Activated naive CD4-positive, alpha-beta T cell treated with anti-CD3 and anti-CD28 coated beads for 36 hours (primary cell): Measurements from ENCODE around the gene NOXO1. TPM values are rescaled to one million over a fixed set of nuclear protein-coding genes. Genes with fewer than 3 reads are reported as not detected.

Experiments used
- CTCF ChIA-PET: fragments of 350-600 bp; sonication (Branson Sonifier 250); formaldehyde crosslinking; loops from one replicate; lab custom pipeline; 2021; ENCODE audit warnings: antibody characterized with exemption; lab: Charles Lee
- DNase-seq: peaks from one replicate; pipeline ENCODE4 v3.0.0-alpha.2; 2020
- H3K27ac Mint-ChIP-seq: one replicate; pipeline ENCODE4 v1.8.0; 2021; ENCODE audit warnings: mild to moderate bottlenecking, mixed read lengths
- H3K27me3 Mint-ChIP-seq: one replicate; pipeline ENCODE4 v1.8.0; 2021; ENCODE audit warnings: low read depth, mixed read lengths
- H3K36me3 Mint-ChIP-seq: one replicate; pipeline ENCODE4 v1.8.0; 2021; ENCODE audit warnings: low read depth, mixed read lengths
- H3K4me1 Mint-ChIP-seq: one replicate; pipeline ENCODE4 v1.8.0; 2021; ENCODE audit warnings: low read depth, mixed read lengths
- H3K4me3 Mint-ChIP-seq: one replicate; pipeline ENCODE4 v1.8.0; 2021; ENCODE audit warnings: mild to moderate bottlenecking, moderate library complexity, mixed read lengths
- H3K9me3 Mint-ChIP-seq: one replicate; pipeline ENCODE4 v1.8.0; 2021; ENCODE audit warnings: mixed read lengths
- intact Hi-C: fragments of 100-400 bp; cut with micrococcal nuclease; formaldehyde crosslinking; loops from one replicate; pipeline ENCODE4 v1.15.1; 2023
- total RNA-seq, 2 experiments: library from RNA; stranded (reverse); gene quantifications; one replicate each; pipeline ENCODE4 v1.2.3, GENCODE V29; 2021

The NOXO1 gene
- total RNA-seq, 2 experiments from 2014 or later = not detected

DNA sequence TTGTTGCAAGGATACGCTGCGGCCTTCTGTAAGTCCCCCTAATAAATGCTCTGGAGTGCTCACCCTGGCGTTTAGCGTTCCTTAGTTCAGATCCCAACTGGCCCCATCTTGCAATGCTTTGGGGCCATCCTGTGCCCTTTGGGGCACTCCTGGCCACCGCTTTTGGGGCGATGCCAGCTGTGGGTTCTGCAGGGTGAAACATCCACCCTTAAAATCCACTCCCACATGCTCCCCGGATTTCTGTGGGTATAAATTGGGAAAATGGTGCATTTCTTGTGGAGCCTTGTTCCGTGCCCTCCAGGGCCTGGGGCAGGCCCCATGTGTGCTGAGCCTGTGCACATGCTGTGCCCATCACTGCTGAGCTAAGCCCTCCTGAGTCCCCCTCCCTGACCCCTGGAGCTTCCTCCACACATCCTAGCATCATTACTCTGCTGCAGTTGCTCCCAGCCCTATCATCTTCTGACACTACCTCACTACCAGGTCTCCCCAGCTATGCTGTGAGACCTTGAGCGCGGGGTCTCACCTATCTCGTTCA lies 44.3 kb downstream of the NOXO1 start:
- Mint-ChIP-seq H3K36me3 (peaks cover 4% of the 10 kb centered on the region), H3K9me3 (no peaks in the 10 kb centered on the region), H3K27me3 (no peaks in the 10 kb centered on the region), H3K4me1 (peaks cover 8% of the 10 kb centered on the region), H3K27ac (no peak overlapping the region), H3K4me3 (no peak overlapping the region)
- CTCF ChIA-PET = interaction anchor here (1.1 kb wide), 1 partner anchor 9 kb away, joined by 6 read pairs; no protein-coding TSS in a partner anchor
- intact Hi-C loops = no loop called here
- DNase-seq = no peak

DNA sequence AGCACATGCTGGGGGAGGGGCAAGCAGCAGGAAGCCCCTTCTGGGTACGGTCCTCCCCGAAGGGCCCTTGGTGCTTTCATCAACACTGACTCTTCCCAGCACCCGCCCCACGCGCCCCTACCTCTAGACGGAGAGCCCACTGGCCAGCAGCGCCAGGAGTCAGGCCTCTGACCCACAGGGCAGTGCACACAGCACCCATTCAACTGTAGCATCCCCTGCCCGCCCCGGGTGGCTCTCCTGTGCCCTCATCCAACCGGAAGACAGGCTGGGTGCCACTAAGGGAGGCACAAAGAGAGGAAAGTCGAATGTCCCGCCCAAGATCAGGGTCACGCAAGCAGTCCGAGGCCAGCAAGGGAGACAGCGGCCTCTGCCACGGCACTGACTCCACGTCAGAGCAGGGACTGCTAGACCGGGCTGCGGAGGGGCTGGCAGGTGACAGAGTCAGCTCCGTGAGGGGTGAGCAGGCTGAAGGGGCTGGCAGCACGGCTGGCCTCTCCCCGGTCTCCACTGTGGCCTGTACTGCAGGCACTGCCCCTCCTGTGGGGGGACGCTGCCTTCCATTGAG lies 48.1 kb downstream of the NOXO1 start:
- no peak for DNase-seq
- no peaks in the 10 kb centered on the region for H3K27me3 Mint-ChIP-seq
- H3K27ac Mint-ChIP-seq = no peak overlapping the region
- intact Hi-C loops = no loop called here
- H3K9me3 Mint-ChIP-seq = no peaks in the 10 kb centered on the region
- no peak overlapping the region for H3K4me3 Mint-ChIP-seq
- no peaks in the 10 kb centered on the region for H3K4me1 Mint-ChIP-seq
- no peaks in the 10 kb centered on the region for H3K36me3 Mint-ChIP-seq
- CTCF ChIA-PET = no interaction called here

DNA sequence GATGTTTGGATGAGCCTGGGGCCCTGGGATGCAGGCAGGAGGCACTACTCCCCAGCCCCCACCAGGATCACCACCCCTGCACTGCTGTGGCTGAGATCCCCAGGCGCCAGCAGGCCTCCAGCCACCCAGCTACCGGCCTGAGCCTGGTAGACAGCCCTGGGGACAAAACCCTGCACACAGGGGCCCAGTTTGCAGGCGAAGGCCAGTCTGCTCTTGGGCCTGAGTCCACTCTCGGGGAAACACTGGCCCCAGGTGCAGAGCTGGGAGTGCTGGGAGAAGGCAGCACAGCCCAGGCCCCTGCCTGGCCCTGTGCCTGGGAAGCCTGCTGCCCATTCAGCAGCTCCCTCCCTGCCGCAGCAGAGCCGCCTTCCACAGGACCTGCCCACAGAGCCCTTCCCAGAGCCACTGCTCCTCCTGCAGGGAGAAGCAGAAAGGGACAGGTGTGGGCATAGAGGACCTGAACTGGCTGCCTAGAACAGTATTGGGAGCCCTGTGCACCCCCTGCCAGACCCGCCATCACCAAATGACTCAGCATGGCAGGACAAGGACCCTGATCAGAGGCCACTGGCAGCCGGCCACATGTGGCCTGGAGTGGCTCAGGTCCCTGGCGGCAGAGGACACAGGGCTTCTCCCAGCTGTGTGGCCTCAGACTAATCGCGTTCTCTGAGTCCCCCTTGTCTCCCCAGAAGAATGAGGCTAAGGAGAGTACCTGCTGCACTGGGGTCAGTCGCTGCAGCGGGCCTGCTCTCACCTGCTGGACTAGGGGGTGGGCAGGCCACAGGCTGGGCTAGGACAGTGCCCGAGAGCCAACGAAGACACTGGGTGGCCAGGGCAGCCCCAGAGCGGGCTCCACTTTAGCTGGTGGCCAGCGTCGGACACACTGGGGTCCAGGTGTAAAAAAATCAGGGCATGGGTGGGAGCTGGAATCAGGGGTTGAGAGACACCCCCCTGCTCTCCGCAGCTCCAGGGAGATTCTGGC lies 48.9 kb downstream of the NOXO1 start:
- intact Hi-C loops = no loop called here
- Mint-ChIP-seq H3K27ac (no peak overlapping the region), H3K4me1 (no peaks in the 10 kb centered on the region), H3K9me3 (no peaks in the 10 kb centered on the region), H3K27me3 (no peaks in the 10 kb centered on the region), H3K36me3 (no peaks in the 10 kb centered on the region), H3K4me3 (no peak overlapping the region)
- DNase-seq = no peak
- CTCF ChIA-PET = no interaction called here

DNA sequence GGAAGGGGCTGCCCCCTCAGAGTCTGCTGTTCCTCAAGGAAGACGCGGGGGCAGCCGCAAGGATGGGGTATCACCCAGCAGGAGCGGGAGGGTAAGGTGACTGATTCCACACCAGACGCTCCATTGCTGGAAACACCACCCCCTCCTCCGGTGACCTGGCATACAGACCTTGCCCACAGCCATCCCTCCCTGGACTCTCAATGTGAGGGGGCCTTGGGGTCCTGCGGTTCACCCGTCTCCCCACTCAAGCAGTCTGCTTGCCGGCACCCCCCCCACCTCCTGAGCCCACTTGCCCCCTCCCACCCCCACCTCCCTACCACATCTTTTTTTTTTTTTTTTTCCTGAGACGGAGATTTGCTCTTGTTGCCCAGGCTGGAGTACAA lies 50.9 kb downstream of the NOXO1 start:
- no peaks in the 10 kb centered on the region for H3K27me3 Mint-ChIP-seq
- no peaks in the 10 kb centered on the region for H3K36me3 Mint-ChIP-seq
- H3K27ac Mint-ChIP-seq = no peak overlapping the region
- no peaks in the 10 kb centered on the region for H3K9me3 Mint-ChIP-seq
- H3K4me3 Mint-ChIP-seq = no peak overlapping the region
- H3K4me1 Mint-ChIP-seq = no peaks in the 10 kb centered on the region
- no peak for DNase-seq
- CTCF ChIA-PET = interaction anchor here (0.6 to 2.3 kb wide), 6 partner anchors 11 to 119 kb away, joined by 3 to 14 read pairs (median 6); no protein-coding TSS in a partner anchor
- intact Hi-C loops = no loop called here

DNA sequence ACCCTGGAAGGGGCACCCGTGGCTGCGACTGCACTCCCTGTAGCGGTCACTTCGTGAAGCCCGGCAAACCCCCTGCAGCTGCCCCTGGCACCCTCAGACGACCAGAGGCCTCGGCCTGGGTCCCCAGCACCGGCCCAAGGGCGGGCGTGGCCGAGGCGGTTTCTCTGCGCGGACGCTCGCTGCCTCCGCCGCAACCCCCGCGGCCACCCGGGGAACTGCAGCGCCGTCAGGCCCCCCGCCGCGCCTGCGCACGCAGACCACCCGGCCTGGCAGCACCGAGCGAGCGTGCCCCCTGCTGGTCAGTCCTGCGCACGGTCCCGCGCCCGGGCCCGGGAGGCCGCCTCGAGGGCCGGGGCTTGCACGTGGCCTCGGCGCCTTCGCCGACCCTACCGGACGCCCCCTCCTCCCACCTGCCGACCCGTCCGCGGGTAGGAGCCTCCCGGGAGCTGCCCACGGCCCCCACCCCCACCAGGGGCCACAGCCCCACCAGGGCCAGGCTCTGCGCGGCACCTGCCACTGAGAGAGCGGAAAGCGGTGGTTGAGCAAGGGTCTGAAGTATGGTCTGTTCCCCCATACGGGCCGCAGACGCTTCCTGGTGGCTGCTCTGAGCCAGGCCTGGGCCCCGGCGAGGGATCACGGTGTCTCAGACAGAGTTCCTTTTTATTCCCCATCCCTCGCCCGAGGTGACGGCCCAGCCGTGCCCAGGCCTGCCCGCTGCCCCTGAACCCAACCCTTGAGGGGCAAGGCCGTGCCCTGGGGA lies 51.5 kb downstream of the NOXO1 start:
- CTCF ChIA-PET = interaction anchor here (0.6 to 2.3 kb wide), 13 partner anchors 12 to 147 kb away, joined by 3 to 14 read pairs (median 5); partner anchors contain the start of genes NUBP2 and SPSB3
- Mint-ChIP-seq H3K27me3 (no peaks in the 10 kb centered on the region), H3K9me3 (no peaks in the 10 kb centered on the region), H3K4me1 (no peaks in the 10 kb centered on the region), H3K36me3 (no peaks in the 10 kb centered on the region), H3K27ac (no peak overlapping the region), H3K4me3 (peak overlapping the region; percentile 61)
- intact Hi-C loops = loop anchor here (1.0 kb wide), 3 partner anchors 66 to 156 kb away; partner anchors contain the start of gene MRPS34
- peak; percentile 91 for DNase-seq

DNA sequence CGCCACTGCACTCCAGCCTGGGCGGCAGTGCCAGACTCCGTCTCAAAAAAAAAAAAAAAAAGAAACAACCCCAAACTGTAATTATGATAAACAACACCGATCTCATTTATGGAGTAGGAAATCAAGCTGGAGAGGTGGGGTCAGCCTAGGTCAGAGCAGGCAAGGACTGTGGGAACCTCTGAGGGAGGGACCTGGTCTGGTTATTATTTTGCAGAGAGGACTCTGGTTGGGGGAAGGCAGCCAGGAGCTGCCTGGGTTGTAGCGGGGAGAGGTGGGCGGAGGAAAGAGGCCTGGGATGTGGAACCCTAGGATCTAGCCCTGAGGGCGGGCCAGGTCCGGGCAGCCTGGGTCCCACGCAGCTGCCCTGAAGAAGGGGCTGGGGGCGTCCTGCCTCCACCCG lies 52.2 kb downstream of the NOXO1 start:
- Mint-ChIP-seq H3K4me1 (no peaks in the 10 kb centered on the region), H3K27me3 (peaks cover 4% of the 10 kb centered on the region), H3K9me3 (no peaks in the 10 kb centered on the region), H3K36me3 (no peaks in the 10 kb centered on the region), H3K27ac (no peak overlapping the region), H3K4me3 (peak overlapping the region; percentile 61)
- CTCF ChIA-PET = interaction anchor here (0.7 to 2.3 kb wide), 17 partner anchors 12 to 224 kb away, joined by 3 to 14 read pairs (median 5); partner anchors contain the start of genes NUBP2 and SPSB3
- DNase-seq = peak; percentile 24
- intact Hi-C loops = loop anchor here (1.0 kb wide), 3 partner anchors 66 to 156 kb away; partner anchors contain the start of gene MRPS34

Other genes with a start within 250 kb of the NOXO1 start
- 10 to 100 TPM; 39.4 to 44.1 TPM for gene NME3, start 209.9 kb downstream of the NOXO1 start, total RNA-seq
- 1 to 10 TPM; 7.7 to 7.8 TPM for gene EME2, start 208.7 kb downstream of the NOXO1 start, total RNA-seq
- gene MRPS34, start 208.3 kb downstream of the NOXO1 start, total RNA-seq = 100 to 1,000 TPM; 122 to 138 TPM
- 10 to 100 TPM; 14.0 to 17.0 TPM for gene SPSB3, start 198.9 kb downstream of the NOXO1 start, total RNA-seq
- 10 to 100 TPM; 37.9 to 42.4 TPM for gene NUBP2, start 198.5 kb downstream of the NOXO1 start, total RNA-seq
- gene IGFALS, start 187.8 kb downstream of the NOXO1 start, total RNA-seq = not detected
- 10 to 100 TPM; 29.9 to 30.1 TPM for gene HAGH, start 154.6 kb downstream of the NOXO1 start, total RNA-seq
- gene FAHD1, start 154.3 kb downstream of the NOXO1 start, total RNA-seq = 1 to 10 TPM; 6.0 to 7.3 TPM
- under 1 TPM; 0.52 to 0.76 TPM for gene MEIOB, start 109.3 kb downstream of the NOXO1 start, total RNA-seq
- not detected for gene HS3ST6, start 63.1 kb downstream of the NOXO1 start, total RNA-seq
- gene MSRB1, start 38.3 kb downstream of the NOXO1 start, total RNA-seq = 10 to 100 TPM in 1 of 2 experiments, 1 to 10 TPM in 1; 8.5 to 11.0 TPM
- not detected for gene RPL3L, start 26.8 kb downstream of the NOXO1 start, total RNA-seq
- gene NDUFB10, start 21.9 kb downstream of the NOXO1 start, total RNA-seq = 100 to 1,000 TPM; 111 TPM
- 1,000 to 10,000 TPM; 7,042 to 7,057 TPM for gene RPS2, start 16.6 kb downstream of the NOXO1 start, total RNA-seq
- gene RNF151, start 14.6 kb downstream of the NOXO1 start, total RNA-seq = not detected
- 10 to 100 TPM; 36.5 to 38.0 TPM for gene TBL3, start 9.4 kb downstream of the NOXO1 start, total RNA-seq
- gene GFER, start 2.7 kb upstream of the NOXO1 start, total RNA-seq = 10 to 100 TPM; 29.8 to 30.1 TPM
- gene SYNGR3, start 8.5 kb upstream of the NOXO1 start, total RNA-seq = 1 to 10 TPM; 5.7 to 7.2 TPM
- 10 to 100 TPM; 88.8 to 93.5 TPM for gene ZNF598, start 28.4 kb upstream of the NOXO1 start, total RNA-seq
- gene NPW, start 38.3 kb upstream of the NOXO1 start, total RNA-seq = 1 to 10 TPM; 1.3 to 1.9 TPM
- 1 to 10 TPM; 1.5 to 2.1 TPM for gene NHERF2, start 45.4 kb upstream of the NOXO1 start, total RNA-seq
- 10 to 100 TPM; 20.1 to 24.1 TPM for gene NTHL1, start 66.4 kb upstream of the NOXO1 start, total RNA-seq
- gene TSC2, start 66.5 kb upstream of the NOXO1 start, total RNA-seq = 10 to 100 TPM; 72.3 to 72.7 TPM
- 10 to 100 TPM; 63.3 to 68.9 TPM for gene PKD1, start 154.4 kb upstream of the NOXO1 start, total RNA-seq
- gene RAB26, start 167.2 kb upstream of the NOXO1 start, total RNA-seq = not detected
- 100 to 1,000 TPM; 102 to 104 TPM for gene TRAF7, start 174.3 kb upstream of the NOXO1 start, total RNA-seq
- gene CASKIN1, start 215.1 kb upstream of the NOXO1 start, total RNA-seq = under 1 TPM; 0.15 to 0.17 TPM
- gene MLST8, start 224.0 kb upstream of the NOXO1 start, total RNA-seq = 10 to 100 TPM; 70.0 to 70.1 TPM
- gene BRICD5, start 229.4 kb upstream of the NOXO1 start, total RNA-seq = 1 to 10 TPM; 2.6 to 3.1 TPM
- gene PGP, start 233.4 kb upstream of the NOXO1 start, total RNA-seq = 10 to 100 TPM; 11.2 to 12.2 TPM
- 10 to 100 TPM; 21.2 to 21.7 TPM for gene E4F1, start 242.1 kb upstream of the NOXO1 start, total RNA-seq